NK-92 (cell line): Measurements from ENCODE around the gene FAM98C.

Source experiments
- DNase-seq: peaks from one replicate; lab custom pipeline; 2025; ENCODE audit not compliant: unreplicated experiment; lab: John Stamatoyannopoulos, UW

Gene FAM98C

GRCh38 chr19:38377052-38377451 lies 25.8 kb upstream of the FAM98C start:
- no peak for DNase-seq

GRCh38 chr19:38378866-38379265 lies 24.0 kb upstream of the FAM98C start:
- DNase-seq: no peak

GRCh38 chr19:38381138-38381537 lies 21.8 kb upstream of the FAM98C start:
- no peak for DNase-seq

GRCh38 chr19:38383184-38383583 lies 19.7 kb upstream of the FAM98C start:
- DNase-seq: no peak

- no peak for DNase-seq
Observed at GRCh38 chr19:38383743-38384142, 19.1 kb upstream of the FAM98C start.

GRCh38 chr19:38384209-38385027 lies 18.5 kb upstream of the FAM98C start:
- no peak for DNase-seq

GRCh38 chr19:38385057-38385803 lies 17.7 kb upstream of the FAM98C start:
- no peak for DNase-seq

GRCh38 chr19:38385804-38386257 lies 17.1 kb upstream of the FAM98C start:
- no peak for DNase-seq

- no peak for DNase-seq
Observed at GRCh38 chr19:38386300-38386970, 16.5 kb upstream of the FAM98C start.

- DNase-seq: no peak
Observed at GRCh38 chr19:38386971-38387549, 15.8 kb upstream of the FAM98C start.

- DNase-seq: no peak
Observed at GRCh38 chr19:38387550-38388348, 15.1 kb upstream of the FAM98C start, which contains the start of gene GGN. GGN (minus strand) TSS chr19:38388034; CDS start chr19:38387261, 773 bp downstream.

- DNase-seq: no peak
Observed at GRCh38 chr19:38388349-38389100, 14.4 kb upstream of the FAM98C start, which contains the start of gene SPRED3. SPRED3 (plus strand) TSS chr19:38388697; CDS start chr19:38390303, 1,606 bp downstream.

- DNase-seq: no peak
Observed at GRCh38 chr19:38389101-38389925, 13.6 kb upstream of the FAM98C start.

- DNase-seq: no peak
Observed at GRCh38 chr19:38389957-38390924, 12.7 kb upstream of the FAM98C start.

- DNase-seq: no peak
Observed at GRCh38 chr19:38391911-38392464, 10.9 kb upstream of the FAM98C start.

- no peak for DNase-seq
Observed at GRCh38 chr19:38392707-38393308, 10.1 kb upstream of the FAM98C start.

- DNase-seq: no peak
Observed at GRCh38 chr19:38394488-38394887, 8.4 kb upstream of the FAM98C start.
